Endothelial cell of hepatic sinusoid (primary cell): Measurements from ENCODE around the gene ATP1A2.

Source experiments
- in situ Hi-C: cut with HindIII; loops from 2 replicates; pipeline ENCODE4 v1.10.0; 2017; ENCODE audit warnings: low sequenced_read_pairs

The ATP1A2 gene

DNA sequence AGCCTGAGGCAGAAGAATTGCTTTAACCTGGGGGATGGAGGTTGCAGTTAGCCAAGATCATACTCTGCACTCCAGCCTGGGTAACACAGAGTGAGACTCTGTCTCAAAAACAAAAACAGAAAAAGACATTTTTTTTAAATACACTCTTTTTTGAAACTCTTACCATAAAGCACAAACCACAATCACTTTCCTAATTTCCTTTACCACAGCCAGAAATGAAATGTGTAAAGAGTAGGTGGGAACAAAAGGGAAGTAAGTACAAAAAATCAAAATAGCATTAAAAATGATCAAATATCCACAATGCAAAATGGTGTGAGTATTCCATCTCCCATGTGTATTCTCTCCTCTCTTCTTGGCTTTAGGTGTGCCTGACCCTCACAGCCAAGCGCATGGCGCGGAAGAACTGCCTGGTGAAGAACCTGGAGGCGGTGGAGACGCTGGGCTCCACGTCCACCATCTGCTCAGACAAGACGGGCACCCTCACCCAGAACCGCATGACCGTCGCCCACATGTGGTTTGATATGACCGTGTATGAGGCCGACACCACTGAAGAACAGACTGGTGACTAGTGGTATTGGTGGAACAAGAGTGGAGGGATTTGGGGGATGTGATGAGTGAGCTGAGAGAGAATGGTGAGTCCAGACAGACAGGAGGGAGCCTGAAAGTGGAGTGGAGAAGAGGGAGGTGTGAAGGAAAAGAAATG lies 50.8 kb downstream of the ATP1A2 start:
- in situ Hi-C loops, result no loop called here

DNA sequence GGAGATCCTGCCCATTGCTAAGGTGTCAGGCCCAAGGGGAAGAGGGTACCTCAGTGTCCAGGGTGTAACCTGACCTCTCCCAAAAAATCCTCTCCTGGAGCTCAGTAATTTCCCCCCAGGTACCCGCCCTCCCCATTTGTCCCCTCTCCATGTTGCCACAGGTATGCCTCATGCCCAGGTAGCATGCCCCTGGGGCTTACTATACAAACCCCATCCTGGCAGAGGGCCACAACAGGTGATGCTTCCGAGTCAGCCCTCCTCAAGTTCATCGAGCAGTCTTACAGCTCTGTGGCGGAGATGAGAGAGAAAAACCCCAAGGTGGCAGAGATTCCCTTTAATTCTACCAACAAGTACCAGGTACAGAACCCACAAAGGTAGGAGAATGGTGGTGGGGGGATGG lies 51.5 kb downstream of the ATP1A2 start:
- in situ Hi-C loops, result no loop called here

DNA sequence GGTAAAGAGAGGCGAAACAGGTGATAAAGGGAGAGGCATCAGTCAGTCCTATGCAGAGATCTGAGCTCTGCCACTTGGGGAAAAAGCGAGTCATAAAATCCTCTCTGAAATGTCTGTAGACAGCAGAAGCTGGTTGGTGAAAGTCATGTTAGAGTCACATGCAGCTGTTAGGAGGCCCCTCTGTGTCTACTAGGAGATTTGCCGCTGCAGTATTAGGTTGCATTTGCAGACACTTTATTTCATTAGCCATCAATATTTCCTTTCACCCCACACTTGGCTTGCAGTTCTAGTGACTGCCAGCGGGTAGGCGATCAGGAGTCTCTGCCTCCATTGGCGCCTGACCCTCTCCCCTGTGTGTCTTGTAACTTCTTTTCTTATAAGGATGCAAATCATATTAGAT lies 52.0 kb downstream of the ATP1A2 start:
- in situ Hi-C loops, result no loop called here

DNA sequence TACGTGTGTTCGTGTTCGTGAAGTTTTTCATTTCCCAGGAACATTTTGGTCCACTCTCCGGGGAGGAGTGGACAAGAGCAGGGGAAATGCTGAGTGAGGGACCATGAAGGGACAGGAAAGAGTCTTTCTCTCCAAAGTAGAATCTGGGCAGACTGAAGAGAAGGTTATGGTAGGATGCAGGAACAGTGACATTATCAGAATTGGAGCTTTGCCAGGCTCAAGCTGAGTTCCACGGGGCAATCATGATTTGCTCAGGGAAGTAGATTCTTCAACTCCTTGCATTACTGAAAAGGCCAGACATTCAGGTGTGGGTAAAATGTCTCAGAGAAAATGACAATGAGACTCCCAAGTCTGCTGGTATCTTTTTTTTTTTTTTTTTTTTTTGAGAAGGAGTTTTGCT lies 52.5 kb downstream of the ATP1A2 start:
- in situ Hi-C loops, result no loop called here

DNA sequence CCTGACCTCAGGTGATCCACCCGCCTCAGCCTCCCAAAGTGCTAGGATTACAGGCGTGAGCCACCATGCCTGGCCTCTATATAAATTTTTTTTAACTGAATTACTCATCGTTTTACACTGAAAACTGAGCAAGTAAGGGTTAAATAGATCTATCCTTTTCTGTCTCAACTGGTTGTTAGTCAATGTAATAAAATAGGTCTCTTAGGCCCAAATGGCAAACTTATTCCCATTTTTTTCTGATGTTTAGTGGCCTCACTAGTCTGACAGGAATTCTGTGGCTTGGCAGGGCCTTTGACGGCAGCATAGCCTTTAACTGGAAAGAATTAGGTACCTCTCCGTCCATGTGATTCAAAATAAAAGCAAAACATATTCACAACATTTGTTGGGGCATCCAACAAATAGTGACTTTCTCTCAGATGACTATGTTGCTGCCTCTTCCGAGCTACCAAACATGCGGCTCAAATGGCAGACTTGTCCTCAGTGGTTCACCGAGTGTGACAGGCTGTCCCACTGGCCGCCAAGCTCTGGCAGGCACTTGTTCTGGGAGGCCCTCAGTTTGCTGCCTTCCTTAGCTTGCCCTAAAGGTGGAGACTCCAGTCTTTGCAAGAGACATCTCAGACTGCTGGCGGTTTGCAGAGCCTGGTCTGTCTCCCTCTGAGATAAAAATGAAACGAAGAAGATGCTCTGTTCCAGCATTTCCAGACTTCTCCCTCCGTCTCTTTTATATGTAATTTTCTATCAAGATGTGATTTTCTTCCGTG lies 53.2 kb downstream of the ATP1A2 start:
- in situ Hi-C loops, result no loop called here

DNA sequence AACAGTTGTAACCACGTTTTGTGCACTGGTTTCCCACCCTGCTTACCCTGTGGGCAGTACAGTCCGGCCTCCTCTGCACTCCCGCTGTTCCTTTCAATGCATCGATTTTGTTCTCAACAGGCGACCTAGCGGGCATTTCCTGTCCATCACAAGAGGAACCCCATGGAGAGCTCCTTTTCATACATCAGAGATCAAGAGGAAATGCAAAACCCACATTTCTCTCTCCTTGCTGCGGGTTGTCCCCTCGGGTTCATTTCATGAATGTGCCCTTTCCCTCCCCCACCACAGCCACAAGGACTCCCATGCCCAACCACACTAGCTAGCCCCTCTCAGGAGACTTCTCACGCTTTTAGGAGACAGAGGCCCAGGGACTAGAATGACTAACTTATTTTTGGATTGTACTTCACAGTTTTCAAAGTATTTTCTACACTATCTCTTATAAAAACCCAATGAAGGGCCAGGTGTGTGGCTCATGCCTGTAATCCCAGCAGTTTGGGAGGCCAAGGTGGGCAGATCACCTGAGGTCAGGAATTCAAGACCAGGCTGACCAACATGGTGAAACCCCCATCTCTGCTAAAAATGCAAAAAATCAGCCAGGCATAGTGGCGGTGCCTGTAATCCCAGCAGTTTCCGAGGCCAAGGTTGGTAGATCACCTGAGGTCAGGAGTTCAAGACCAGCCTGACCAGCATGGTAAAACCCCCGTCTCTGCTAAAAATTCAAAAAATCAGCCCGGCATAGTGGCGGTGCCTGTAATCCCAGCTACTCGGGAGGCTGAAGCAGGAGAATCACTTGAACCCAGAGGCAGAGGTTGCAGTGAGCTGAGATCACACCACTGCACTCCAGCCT lies 54.2 kb downstream of the ATP1A2 start:
- in situ Hi-C loops, result no loop called here

DNA sequence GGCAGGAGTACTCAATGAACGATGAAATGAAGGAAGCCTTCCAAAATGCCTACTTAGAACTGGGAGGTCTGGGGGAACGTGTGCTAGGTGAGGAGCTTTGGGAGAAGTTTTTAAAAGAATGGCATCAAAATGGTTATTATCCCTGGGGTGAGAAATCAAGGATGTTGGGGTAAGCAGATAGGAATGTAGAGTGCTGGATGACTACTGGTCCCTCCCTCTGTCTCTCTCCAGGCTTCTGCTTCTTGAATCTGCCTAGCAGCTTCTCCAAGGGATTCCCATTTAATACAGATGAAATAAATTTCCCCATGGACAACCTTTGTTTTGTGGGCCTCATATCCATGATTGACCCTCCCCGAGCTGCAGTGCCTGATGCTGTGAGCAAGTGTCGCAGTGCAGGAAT lies 55.8 kb downstream of the ATP1A2 start:
- in situ Hi-C loops, result no loop called here

DNA sequence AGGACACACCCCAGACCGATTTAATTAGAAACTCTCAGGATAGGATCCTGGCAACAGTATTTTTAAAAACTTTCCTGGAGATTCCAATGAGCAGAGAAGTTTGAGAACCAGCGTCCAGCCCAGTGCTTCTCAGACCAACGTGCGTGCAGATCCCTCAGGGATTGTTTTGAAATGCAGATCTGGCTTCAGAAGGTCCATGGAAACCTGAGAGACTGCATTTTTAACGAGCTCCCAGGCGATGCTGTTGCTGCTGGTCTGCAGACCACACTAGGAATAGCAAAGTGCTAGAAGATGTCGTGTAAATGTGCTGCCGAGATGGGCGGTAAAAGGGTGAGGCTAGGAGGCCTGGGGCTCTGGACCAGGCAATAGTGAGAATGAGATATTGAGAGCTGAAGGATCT lies 56.4 kb downstream of the ATP1A2 start:
- in situ Hi-C loops, result no loop called here

DNA sequence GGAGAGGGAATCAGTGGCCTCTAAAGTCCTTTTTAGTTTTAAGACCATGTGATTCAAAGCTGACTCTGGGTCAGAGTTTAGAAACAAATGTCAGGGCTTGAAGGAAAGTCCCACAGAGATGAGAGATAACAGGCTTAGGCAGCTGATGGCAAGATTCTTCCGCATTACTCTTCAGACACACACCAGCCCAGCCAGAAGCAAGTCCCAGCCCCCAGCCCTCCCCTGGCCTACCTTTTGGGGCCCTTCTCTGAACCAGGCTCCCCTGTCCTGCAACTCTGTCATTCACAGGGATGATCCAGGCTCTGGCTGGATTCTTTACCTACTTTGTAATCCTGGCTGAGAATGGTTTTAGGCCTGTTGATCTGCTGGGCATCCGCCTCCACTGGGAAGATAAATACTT lies 61.7 kb downstream of the ATP1A2 start:
- in situ Hi-C loops, result no loop called here

DNA sequence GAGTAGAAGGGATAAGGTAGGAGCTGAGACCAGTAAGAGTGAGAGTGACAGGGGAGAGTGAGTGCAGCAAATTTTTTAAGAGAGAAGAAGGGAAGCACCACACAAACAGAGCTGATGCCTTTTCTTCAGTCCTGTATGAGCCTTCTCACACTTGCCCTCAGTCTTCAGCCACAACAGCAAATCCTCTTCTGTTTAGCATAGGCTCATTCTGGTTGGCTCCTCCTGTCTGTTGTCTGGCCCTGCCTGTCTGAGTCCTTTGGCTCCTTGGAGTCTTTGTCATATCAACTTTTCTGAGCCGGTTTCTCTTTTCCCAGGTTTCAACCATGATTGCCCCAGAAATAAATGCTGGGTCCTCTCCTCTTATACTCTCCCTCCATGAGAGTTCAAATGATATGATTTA lies 62.1 kb downstream of the ATP1A2 start:
- in situ Hi-C loops, result no loop called here

DNA sequence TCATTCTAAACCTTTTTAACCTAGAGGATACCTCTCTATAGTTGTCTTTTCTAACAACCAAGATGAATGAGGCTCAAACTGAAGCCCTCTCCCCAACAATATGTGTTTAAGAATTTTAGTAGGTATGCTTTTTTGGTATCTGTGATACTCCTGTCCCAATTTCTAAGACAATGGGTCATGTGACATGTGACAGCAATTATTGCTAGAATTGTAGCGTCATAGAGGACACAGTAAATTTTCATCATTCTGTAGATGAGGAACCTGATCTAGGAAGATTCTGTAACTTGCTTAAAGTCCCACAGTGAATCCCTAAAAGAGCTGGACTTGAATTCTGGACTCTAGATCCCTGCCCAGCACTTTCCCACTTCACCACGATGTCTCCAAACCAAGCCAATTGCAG lies 63.2 kb downstream of the ATP1A2 start:
- in situ Hi-C loops, result no loop called here

DNA sequence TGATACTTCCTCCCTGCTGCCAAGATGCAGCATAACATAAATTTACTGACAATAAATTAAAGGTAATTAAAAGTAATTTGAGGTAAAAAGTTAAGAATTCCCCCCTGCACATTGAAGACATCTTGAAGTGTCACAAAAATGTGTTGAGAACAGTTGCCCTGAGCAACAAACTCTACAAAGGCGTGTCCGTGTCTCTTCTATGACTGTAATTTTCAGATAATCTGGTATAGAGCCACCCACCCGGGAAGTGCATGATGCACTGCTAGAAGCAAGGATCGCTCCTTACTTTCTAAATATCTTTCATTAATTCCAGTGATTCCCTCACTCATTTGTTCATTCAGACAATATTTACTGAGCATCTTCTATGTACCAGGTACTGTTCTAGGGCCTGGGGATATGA lies 63.8 kb downstream of the ATP1A2 start:
- in situ Hi-C loops, result no loop called here

DNA sequence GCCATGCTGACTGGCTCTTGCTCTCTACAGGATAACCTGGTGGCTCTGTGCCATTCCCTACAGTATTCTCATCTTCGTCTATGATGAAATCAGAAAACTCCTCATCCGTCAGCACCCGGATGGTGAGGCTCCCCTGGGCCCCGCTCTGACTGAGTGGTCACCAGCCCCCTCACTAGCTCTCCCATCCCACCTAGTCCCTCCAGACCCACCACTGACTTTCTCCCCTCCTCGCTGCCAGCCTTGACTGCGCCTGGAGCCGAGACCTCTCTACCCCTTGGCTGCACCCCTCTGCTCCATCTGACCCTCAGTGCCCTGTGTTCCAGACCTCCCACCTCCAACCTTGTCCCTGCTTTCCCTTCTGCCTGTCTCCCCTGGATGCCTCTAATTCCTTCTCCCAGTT lies 70.7 kb downstream of the ATP1A2 start:
- in situ Hi-C loops, result no loop called here

DNA sequence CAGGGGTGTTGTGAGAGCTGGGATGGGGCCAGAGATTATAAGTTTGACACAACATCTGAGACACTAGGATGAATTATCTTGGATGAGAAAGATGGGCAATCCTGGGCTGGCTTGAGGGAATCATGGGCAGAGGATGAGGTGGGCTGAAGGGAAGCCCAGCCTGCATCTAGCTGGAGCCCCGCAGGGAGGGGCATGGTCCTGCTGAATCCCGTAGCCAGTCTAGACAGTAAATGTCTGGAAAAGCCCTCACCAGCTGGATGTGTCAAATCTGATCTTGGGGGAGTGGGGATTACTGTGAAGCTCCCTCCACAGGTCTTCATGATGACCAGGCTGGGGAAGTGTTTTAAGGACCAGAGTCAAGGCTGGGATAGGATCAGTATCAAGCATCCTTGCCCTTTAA lies 71.2 kb downstream of the ATP1A2 start:
- in situ Hi-C loops, result no loop called here

DNA sequence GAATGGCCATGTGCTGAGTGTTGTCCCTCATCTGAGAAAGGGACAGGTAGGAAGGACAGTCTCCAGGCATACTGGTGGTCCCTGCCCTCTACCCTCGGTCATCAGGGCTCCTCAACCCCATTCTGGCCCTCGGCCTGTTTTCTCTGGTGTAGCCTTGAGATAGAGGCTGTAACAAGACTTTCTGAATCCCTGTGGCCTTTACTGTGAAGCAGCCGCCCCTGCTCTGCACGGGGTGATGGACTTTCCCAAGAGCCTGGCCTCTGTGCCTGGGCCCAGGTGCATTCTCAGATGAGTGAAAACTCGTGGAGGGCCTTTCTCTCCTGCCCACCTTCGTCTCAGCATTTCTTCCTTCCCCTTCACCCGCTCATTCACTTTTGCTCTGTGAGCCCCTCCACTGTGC lies 71.8 kb downstream of the ATP1A2 start:
- in situ Hi-C loops, result no loop called here

DNA sequence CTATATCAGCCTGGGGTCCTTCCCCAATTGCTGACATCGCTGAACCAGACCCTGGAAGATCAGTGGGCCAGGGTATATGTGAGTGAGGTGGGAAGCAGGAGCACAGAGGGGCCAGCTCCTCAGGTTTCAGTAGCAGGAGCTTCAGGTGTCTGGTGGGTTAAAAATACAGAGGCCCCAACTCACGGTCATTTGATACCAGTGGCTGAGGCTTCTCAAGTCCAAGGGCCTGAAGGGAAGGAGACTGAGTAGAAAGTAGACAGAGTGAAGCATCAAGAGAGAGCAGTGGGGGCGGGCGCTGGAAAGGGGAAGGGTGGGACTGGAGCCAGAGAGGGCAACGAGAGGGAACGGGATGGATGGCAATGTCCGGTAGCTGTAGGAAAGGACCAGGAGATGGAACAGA lies 72.8 kb downstream of the ATP1A2 start:
- in situ Hi-C loops, result no loop called here

DNA sequence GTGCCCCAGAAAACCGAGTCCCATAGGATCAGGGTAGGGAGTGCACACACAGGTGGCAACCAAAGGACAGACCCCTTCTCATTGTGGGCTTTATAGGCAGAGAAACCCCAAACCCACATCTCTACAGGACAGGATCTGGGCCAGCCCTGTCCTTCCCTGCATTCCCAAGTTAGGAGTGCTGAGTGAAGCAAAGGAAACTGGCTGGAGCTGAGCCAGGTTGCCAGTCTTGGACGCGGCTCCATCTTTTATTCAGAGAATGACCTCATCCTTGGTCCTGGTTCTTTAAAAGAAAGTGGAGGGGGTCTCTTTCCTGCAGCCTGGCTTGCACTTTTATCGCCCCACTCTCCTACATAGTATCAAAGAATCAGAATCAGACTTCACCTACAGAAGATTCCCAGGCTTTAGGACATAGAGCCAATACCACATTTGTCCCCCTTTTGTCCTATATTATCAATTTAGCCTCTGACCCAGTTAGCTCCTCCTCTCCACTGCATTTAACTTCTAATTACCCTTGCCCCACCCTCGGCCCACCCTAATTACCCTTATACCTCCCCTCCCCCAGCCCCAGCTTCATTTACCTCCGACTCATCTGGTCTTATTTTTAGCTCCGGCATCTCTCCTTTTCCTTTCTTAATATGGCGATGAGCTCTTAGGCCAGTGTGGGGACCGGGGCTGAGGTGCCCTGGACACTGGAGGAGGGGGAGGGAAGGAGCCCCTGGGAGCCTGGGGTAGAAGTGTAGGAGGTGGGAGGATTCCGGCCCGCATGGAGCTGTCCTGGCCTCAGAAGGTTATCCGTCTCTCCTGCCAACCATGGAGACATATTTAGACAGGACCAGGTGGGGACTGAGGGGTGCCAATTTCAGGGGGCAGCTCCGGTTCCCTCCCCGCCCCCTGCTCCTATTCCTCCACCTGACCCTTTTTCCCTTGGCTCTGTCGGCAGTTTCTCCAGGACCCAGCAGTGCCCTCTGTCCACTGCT lies 74.4 kb downstream of the ATP1A2 start, which contains the start of gene CASQ1:
TSS of gene CASQ1 (plus strand) at position 927 of the 977 bp plus-strand sequence. CDS start 177 bp downstream, outside the sequence.
- in situ Hi-C loops, result no loop called here

DNA sequence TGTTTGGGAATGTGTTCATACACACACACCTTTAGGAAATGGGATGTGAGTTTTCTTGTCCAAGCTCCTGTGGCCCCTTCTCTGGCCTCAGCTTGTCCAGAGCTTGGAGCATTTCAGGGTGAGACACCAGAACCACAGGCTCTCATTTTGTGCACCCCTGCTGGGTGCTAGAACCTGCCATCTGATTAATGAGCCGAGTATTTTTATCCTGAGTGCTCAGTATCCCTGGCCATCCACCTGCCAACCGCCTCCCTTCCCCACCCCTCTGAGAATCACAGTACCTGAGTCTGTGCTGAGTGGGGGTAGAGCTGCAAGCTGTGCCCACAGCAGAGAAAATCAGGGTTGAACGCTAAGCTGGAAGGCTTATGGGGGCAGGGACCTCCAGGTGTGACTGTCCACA lies 76.2 kb downstream of the ATP1A2 start:
- in situ Hi-C loops, result no loop called here

DNA sequence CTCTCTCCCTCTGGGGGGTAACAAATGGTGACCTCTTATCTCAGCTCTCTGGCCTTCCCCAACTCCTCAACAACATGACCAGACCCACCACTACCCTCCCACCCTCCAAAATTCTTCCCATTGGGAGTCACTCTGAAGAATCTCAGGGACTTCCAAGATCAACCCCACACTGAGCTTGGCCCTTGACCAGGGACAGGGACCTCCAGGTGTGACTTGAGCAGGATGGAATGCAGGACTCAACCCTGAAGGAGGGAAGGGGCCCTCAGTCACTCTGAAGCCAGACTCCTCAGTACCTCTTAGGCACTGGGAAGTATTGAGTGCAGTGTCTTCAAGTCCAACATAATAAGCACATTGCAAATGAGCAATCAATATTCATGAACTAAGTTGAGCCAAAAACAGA lies 76.7 kb downstream of the ATP1A2 start:
- in situ Hi-C loops, result no loop called here
